NCI-H2196 (cell line): ENCODE measurements around the gene OR5A1.

Experiments
- DNase-seq: peaks from one replicate; lab custom pipeline; 2025; ENCODE audit not compliant: unreplicated experiment; lab: John Stamatoyannopoulos, UW

OR5A1 gene

GRCh38 chr11:59475176-59475575, 38.9 kb downstream of the OR5A1 start:
- no peak for DNase-seq

GRCh38 chr11:59479906-59480305, 43.6 kb downstream of the OR5A1 start:
- no peak for DNase-seq

- no peak for DNase-seq
These were observed 44.1 kb downstream of the OR5A1 start for GRCh38 chr11:59480359-59480758.
